DND-41 (cell line): ENCODE results near the gene DBX2.

Experiments used
- CTCF ChIP-seq: IDR thresholded peaks from 2 replicates; pipeline ENCODE4 v1.5.1; 2012; ENCODE audit warnings: borderline replicate concordance, low read length, moderate library complexity, mild to moderate bottlenecking; ENCODE audit not compliant: poor library complexity, severe bottlenecking; ENCODE audit errors: extremely low read depth
- EZH2 ChIP-seq: IDR thresholded peaks from 3 replicates; pipeline ENCODE4 v1.6.1; 2012; ENCODE audit warnings: borderline replicate concordance, low read depth, mild to moderate bottlenecking, moderate library complexity, low read length, inconsistent platforms; ENCODE audit not compliant: severe bottlenecking

- TF ChIP-seq CTCF (no peak), EZH2 (no peak)
Measured at GRCh38 chr12:45049912-45050750, 768 bp downstream of the DBX2 start.
